ENCODE measurements around the gene AOAH.

AOAH gene

DNA sequence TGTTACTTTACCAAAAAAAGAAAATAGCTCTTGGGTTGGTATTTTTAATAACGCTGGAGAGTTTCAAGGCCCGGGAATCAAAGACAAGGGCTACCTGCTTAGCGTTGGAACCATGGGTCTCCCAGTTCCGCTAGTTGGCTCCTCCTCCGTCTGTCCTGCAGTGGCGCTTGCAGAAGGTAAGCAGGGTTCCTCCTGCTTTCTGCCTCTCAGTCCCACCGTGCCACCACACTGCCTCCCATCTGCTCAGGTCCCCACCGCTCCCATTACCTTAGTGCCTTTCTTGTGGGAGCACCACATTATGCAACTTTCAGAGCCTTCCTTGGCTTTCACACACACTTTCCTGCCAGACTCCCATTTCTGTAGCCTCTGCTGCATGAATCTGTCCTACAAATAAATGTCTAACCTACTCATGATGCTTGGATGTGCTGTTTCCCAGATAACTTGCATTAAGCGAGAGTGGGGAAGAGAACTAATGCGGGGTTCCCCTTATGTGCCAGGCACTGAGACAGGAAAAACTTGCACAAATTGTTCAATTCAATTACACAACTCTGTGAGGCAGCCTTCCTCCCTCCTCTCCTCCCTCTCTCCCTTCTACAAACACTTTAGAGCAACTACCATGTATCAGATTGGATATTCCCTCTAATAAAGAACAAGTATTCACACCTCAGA, 124.5 kb downstream of the AOAH start:
- peak; percentile 37 for DNase-seq

DNA sequence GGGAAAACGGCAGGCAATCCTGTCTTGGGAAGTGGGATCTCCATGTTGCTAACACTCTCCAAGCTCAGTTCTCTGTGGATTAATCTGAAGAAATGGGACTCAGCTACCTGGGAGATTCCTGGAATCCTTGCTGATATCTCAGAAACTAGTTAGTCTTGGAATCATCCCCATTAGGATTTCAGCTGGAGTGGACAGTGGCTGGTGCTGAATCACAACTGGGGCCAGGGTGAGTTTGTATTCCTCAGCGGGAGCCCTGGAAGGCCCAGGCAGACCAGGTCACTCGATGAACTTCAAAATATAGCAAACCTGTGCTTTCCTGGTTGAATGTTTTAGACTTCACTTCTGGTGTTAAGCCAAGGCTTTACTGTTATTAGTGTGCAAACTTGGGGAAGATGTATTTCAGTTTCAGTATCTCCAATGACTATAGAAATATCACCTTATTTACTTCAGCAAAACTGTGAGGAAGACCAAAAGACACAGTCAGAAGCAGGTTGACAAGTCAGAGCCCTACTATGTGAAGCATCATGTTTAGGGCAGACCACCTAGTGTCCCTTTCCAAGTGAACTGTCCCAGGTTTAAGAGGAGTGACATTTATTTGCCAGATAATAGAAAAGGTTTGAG, 126.1 kb downstream of the AOAH start:
- DNase-seq, result peak; percentile 52

DNA sequence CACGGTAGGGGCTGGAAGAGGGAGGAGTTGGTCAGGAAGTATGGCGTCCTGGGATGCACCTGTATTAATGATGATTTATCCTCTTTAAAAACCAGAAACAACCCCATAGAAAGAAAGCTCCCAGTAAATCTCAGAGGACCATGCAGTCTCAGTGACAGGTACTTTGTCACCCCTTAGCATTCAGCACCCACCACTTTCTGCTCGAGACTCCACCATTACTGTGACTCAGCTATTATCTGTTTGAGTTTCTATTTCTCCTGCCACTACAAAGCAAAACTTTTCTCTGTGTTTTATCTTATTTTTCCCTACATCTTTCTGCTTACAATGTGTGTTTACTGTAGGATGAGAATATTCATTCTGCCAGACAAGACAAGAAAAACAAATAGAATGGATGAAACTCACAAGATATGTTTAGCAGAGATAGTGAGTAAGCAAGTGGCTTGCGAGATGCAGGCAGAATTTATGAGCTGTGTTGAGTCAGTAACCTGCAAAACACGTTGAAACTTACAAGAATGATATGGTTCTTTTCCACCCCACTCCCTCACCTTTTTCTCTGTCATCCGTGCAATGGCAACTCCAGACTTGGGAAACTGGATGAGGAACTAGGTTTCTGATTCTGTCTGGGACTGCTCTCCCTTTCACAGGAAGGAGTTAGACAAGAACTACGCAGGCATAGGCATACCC, 127.1 kb downstream of the AOAH start:
- DNase-seq, result peak; percentile 18

DNA sequence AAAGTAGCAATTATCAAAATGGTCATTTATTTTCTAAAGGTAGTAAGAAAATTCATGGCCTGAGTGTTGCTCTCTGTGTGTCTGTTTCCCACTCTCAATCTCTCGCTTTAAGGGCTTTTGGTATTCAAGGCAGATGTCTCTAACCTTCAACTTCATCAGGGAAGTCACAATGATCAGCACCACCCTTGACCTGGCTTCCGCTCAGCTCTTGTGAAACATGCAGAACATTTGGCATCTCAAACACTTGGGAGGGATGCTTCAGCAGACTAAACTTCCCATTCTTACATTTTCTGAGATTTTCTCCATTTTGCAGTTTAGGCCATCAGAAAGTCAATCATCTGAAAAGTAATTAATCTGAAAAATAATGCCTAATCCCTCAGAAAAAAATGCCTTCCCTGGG, 129.8 kb downstream of the AOAH start:
- no peak for DNase-seq

DNA sequence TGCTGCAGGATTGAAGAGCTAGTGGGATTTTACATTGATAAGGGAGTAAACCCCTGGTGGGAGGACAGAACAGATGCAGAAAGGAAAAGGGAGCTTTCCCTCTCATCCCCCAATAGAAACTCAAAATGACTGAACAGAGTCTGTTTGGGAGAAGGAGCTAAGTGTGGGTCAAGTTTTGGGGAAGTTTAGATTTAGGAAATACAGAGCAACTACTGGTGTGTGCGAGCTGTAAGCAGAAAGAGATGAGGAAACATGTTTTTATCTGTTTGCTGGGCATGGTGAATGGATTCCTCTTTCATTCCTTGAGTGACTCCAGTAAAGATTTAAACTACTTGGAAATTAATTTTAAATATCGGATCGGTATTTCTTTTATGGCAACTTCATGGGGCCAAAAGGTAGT, 132.7 kb downstream of the AOAH start:
- peak; percentile 25 for DNase-seq

DNA sequence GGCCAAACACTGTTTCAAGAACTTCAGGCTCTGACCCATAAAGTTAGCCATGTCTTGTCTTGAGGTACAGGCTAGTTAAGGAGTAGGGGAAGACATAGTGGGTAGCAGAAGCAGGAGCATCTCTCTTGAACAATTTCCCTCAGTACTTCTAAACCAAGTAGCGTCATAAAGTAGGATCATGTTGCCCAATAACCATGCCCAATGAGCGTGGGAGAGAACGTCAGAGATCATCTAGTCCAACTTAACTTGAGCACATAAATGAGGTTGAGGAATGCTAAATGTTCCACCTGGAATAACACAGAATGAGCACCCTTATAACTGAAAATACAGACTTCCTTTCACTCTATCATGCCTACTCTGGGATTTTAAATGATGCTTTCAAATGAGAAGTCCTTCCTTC, 134.9 kb downstream of the AOAH start:
- DNase-seq, result no peak

DNA sequence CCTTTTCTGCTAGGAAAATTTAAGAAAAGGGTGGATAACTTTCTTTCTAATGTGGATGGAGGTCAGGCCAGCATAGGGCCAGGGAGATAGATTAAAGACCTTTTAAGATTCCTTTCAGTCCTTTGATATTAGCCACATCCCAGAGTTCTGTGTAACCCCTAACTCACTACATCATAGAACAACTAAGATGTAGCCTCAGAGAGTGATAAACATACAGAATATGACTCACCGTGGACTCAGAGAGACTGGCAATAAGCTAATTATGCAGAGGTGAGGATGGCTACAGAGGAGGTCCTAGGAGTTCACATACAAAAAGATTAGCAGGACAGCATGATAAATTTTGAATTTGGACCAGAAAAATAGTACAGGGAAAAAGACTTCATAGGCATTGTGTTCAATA, 141.0 kb downstream of the AOAH start:
- DNase-seq, result peak; percentile 25

DNA sequence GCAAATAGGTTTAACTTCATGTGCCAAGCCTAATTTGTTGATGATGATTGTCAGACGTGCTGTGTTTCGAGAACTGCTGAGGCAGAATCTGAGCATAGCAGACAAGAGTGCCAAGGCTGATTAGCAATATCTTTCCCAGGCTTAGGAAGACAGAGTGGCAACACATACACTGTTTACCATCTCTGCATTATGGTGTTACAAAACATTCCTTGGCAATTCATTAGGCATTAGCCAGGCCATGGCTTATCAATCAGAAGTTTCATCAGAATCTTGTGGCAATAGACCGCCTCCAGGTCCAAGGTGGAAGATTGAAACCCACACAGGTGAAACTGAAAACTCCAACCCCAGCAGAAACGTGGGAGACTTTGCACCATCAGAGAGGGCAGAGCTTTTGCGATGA, 148.5 kb downstream of the AOAH start:
- DNase-seq, result no peak

DNA sequence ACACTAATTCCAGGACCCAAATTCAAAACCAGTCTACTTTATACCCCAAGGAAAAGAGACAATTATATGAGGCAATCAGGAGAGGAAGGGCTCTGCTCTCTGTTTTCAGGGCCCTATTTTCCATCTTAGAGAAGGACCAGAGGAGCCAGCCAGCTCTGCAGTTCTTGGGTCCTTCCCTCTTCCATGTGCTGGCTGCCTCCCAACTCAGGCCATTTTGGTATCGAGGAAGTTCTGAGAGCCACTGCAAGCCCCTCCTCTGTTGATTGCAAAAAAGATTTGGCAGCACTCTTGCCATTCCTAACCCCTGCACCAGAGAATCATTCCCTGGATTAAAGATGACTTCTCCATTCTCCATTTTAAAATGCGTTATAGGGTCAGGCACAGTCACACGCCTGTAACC, 151.2 kb downstream of the AOAH start:
- DNase-seq, result no peak

DNA sequence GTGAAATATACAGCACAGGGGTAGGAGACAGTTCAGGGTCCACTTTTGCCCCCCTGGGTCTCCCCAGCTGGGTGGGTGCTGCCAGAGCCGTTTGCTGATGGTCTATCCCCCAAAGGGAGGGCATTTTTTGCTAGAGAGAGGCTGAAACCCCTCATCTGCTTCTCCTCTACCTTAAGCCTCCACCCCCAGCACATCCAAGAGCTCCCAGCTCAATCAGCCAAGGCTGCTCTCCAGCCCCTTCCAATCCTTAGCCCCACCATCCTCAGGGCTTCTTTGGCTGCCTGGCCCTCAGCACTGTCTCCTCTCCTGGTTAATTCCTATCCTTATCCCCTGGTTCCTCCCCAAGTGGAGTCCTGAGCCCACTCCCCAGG, 153.1 kb downstream of the AOAH start:
- no peak for DNase-seq

DNA sequence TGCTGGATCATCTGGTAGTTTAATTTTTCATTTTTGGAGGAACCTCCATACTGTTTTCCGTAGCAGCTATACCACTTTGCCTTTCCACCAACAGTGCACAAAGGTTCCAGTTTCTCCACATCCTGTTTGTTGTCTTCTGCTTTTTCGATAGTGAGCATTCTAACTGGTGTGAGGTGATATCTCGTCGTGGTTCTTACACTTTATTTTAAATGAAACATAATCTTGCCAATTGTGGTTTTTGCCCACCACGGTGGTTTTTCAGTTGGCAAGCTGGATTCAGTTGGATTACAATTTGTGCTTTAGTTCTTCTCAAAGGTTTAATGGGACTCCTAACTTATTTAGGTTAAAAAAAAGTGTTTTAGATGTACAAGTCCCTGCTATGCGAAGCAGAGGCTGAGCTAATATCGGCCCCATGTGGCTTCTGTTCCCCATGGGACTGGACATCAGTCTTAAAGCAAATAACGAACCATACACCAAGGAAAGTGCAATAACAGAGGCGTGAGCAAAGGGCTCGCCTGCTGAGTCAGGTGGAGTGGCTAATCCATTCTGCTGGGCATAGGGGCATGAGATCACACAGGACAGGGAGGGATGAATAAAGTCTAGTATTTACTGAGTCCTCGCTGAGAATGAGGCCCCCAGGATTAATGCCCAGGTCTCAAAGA, 153.6 kb downstream of the AOAH start:
- DNase-seq, result no peak

DNA sequence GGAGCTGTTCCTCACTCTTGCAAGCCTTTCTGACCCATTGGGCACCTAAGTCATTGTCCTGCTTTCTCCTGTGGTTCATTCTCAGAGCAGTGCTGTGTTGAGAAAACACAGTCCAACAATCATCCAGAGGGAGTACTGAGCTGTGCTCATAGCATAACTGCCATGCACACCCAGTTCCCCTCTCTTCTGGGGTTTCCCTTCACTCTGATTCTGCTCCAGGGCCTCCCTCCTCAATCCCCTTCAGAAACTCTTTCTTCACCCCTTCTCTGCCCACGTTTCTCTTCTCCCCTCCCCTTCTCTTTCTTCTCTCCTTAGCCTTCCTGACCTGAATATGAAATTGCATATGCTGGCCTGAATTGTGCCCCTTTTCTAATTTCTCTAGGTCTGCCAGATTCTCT, 155.8 kb downstream of the AOAH start:
- DNase-seq, result no peak

DNA sequence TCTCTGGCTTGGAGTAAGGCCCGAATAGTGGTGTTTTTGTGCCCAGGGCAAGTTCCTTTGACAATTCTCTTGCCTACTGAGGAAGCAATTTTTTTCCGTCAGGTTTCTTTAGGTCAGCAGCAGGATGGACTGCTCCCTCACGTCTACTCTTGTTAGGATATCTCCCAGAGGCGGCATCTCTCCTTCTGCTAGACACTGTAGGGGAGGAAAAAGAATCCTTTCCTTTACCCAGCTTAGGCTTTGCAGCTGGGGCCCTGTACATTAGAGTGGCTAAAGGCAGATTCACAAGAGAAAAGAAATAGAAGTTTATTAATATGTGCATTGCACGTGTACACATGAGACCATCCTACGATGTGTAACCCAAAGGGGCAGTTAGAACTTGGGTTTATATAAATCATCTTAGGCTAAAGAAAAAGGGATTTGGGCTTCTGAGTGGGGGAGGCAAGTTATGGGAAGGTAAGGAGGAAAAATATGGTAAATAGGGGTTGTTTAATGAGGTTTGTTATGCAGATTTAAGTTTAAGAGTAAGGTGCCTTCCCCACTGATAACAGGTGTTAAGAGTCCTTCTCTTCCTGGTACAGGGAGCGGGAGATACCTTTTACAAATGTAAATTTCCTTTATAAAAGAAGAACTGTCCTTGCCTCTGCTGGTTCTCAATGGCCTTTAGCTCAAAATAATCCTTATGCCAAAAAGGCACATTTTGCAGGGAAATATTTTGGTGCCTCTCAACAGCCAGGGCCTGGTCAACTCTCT, 156.4 kb downstream of the AOAH start:
- DNase-seq, result no peak

DNA sequence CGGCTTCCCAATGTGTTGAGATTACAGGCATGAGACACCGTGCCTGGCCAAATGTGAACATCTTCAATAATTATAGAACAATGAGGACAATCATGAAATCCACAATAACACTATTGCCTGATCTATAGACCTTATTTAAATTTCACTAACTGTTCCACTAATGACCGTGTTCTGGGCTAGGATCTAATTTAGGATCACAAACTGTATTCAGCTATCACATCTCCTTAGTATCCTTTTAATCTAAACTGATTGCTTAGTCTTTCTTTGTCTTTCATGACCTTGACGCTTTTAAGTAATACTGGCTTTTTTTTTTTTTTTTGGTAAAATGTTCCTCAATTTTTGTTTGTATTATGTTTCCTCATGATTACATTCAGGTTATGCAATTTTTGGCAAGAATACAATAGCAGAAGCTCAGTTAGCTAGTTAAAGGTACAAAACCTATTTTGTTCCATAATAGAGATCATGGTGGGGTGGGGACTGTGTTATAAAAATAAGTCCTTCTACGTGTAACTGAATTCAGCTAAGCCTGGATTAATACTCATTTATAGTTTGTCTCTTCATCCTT, 158.4 kb downstream of the AOAH start:
- DNase-seq, result no peak

DNA sequence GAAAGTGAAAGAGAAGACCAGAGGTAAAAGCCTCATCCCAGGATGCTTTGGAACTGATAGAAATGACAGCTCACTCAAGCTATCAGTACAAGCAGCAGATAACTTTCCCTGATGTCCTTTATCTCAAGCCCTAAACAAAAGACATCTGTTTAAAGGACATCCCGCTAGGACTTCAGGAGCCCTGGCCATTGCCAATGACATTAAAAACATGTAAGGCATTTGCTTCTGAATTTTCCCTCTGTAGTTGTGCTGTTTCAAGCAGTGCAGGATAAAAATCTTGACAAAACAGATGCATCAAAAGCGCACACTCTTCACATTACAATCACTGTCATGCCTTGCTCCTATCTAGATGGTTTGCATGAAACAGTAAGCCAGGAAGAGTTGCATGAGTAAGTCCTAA, 159.8 kb downstream of the AOAH start:
- no peak for DNase-seq

DNA sequence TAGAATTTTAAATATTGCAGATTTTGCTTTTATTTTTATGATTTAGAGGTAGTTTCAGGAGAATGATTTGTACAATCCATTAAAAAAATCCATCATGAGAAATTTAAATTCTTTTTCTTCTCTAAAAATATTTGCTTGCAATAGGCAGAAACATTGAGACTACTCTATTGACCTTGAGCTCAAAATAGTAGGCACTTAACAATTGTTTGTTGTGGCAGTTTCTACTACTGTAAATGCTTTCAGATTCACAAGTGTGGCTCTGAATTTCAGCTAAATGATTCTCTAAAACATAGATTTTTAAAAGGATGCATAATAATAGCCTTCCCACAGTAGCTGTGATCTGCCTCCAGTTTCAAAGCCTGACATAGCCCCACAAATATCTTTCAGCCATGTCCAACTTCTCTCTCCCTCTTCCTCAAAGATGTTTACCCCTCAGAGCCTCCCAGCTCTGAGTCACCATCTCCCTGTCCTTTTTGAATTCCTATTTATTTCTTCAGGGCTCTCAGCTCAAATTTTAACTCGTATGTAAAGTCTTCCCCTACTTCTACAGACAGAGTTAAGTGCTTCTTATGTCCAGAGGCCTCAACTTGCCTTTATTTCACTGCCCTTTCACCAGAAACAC, 160.5 kb downstream of the AOAH start:
- DNase-seq, result no peak

DNA sequence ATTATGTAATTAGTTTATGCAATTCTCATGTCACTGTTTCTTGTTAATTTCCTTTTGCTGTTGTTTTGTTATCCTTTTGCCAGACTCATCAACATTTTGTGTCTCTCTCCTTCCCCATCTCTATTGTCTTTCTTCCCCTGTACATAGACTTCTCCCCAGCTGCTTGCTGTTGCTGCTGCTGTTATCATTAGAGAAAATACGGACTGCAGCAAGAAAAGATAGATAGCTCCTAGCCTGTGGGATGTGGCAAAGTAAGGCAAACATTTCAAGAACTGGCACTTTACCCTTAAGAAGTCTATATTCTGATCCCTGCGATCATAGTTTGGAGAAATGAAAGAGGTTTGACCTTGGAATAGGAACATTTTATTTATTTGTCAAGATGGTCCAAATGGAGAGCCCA, 162.2 kb downstream of the AOAH start:
- DNase-seq, result no peak

DNA sequence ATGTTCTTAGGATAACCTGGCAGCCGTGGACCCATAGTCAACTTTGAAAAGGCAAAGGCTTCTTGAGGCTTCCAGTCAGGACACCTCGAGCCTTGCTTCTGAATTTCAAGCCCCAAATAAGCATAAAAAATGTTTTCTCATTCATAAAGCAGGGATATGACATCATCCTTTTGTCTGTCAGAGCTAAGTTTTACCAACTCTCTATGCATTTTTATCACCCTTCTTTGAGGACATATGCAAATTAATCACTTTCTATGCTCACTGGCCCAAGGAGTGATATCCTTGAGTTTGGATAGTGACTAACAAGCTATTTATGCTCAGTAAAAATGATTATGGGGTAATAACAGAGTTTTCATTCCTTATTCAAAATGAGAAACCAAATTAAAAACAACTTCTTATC, 175.3 kb downstream of the AOAH start:
- no peak for DNase-seq

DNA sequence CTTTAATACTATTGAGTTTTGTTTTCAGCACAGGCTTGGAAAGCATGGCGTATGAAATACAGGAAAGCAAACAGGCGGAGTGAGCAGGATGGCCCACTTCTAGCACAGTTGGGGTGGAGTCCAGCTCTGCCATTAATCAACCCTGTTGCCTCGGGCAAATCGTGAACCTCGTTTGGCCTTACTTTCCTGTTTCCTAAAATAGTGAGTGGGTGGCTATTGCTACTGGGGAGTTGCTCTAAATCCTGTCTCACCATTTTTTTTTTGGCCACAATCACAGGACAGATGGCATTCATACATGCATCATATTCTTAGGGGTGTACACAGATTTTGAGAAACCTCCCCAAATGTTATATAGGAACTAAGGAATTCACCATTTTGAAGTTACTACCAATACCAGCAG, 176.9 kb downstream of the AOAH start:
- no peak for DNase-seq

DNA sequence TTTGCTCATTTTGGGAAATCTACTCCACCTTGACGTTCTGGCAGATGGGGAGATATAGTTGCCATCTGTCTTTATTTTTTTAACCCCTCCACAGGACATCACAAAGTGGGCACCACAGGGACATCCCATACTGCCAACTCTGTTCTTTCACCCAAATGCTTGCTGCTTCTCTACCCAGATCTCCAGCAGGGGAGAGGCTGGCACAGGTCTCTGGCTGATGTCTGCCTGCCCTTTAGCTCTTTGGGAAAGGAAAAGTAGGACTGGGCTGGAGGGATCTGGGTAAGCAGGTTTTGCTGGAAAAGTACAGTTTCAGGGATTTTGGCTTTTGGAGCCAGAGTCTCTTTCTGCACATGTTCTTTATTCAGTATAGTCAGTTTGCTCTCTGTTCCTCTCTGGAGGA, 178.0 kb downstream of the AOAH start:
- DNase-seq, result no peak

DNA sequence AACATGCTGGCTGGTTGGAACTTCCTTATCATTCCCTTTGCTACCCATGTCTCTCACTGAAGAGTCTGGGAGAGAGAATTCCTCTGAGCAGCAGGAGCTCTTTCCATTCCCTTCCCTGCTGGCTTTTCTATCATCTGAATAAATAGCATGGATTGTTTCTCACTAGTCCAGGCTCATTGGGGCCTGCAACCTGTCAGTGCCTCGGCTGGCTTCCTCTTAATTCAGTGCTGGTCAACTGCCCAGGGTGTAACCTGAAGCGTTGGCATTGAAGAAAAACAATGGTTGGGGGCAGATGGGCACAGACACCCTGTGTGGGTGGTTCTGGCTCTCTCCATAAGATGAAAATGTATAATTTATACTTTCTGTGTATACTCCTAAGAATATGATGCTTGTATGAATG, 179.0 kb downstream of the AOAH start:
- DNase-seq, result no peak

DNA sequence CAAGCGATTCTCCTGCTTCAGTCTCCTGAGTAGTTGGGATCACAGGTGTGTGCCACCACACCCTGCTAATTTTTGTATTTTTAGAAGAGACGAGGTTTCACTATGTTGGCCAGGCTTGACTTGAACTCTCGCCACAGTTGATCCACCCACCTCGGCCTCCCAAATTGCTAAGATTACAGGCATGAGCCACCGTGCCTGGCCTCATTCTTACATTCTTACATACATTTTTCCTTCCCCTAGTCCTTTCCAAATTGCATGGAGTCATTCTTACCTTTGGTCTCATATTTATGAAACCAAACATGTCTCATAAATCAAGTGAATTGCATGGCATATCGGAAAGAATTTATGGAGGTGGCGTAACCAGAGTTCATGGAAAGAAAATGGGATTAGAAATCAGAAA, 186.2 kb downstream of the AOAH start:
- no peak for DNase-seq
